SW480 (cell line): ENCODE data around the gene PHF23.

ENCODE experiments used
- DNase-seq: peaks from one replicate; pipeline ENCODE4 v3.0.0-alpha.2; 2016; ENCODE audit warnings: low spot score

PHF23 gene

DNA sequence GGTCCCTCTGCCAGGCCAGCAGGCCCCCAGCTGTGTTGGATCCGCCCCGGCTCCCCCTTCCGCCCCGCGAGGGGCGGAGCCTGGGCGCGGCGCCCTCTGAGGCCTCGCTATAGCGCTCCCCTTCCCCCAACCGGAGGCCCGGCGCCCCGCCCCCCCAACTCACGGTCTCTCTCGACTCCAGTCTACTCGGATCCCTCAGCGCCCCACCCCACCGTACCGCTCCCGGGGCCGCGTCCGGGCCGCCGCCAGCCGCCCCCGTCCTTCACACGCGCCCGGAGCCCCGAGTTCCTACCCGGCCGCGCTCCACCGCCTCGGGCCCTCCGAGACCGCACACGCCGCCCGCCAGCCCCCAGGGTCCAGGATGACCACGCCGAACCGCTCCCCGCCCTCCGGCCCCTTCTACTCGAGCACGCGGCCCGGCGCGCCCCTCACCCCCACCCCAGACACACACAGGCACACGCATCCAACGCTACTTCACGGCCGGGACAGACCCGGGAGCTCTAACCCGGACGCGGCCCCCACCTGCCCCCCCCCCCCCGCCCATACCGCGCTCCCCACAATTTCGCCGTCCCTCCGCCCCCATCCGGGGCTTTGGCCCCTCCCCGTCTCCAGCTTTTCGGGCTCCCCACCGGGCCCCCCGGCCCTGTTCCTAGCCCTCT, 1.4 kb downstream of the PHF23 start:
- peak; percentile 66 for DNase-seq

DNA sequence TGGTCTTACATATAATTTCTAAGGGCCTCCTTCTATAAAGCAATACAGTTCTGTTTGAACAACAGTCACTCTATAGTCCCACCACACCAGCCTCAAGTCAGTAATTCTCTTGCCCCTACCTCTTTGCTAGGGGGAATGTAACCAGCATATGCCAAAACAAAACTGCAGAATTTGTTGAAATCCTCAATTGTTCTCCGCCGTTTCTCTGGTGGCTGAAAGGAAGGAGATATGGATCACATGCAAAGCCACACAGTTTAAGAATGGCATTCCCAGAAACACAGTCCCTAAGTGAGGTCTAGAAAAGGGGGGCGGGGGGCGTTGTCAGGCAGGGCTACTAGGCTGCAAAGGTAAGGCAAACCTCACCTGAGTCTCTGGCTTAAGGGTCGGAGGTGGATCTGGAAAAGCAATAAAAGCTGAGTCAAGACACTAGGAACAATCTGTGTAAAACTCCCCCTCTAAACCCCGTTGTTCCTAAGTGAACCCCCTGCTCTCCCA, 1.9 kb downstream of the PHF23 start:
- DNase-seq = no peak

DNA sequence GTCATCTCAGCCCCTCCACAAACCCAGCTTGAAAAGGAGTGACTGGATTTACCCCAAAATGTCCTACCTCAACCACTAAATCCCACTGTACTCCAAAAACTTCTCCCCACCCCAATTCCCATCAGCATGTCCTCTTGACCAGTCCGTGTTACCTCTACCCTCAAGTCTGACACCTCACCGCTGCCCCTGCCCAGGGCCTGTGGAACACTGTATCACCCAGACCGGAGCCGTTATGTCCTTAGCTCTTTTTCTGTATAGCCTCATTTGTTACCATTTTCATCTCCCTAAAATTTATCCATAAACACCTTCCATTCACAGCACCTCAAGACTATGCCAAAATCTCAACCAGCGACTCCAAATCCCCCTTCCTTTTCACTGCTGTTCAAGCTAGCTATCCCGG, 2.4 kb downstream of the PHF23 start:
- DNase-seq = no peak

DNA sequence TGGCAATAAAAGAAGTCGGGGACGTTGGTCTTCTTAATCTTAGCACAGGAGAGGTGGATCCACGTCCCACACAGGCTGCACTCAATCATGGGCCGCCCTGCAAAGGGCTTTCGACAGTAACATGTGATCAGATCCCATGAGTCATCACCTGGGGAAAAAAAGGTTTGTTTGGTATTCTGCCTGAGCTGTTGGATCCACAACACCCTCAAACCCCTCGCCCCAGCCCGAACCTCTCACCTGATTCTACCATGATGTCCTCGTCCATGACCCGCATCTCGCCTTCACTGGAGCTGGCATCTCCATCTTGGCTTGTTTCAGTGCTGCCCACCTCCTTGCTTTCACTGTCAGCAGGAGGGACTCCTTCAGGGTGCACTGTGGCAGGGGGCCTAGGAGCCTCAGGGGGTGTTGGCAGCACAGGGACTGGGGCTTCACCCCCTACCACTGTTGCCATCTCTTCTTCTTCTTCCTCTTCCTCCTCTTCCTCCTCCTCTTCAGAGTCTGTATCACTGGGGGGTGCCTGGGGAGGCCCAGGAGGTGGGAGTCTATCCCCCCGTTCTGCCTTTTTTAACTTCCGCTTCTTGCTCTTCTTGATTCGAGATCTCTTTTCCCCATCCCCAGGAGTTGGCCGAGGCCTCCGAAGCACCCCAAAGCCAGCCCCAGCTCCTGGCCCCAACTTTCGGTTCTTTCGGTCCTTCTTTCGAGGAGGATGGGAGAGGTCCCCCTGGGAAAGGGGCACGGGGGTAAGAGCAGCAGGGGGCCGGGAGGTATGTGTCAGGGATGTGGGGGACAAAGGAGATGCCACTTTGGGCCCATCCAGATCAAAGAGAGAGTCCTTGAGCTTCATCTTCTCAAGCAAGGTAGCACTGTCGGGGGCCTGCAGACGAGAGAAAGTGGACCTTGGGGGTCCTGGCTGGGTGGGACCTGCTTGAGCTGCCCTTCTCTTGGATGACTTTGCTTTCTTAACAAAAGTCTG, 3.3 kb downstream of the PHF23 start:
- DNase-seq = no peak

DNA sequence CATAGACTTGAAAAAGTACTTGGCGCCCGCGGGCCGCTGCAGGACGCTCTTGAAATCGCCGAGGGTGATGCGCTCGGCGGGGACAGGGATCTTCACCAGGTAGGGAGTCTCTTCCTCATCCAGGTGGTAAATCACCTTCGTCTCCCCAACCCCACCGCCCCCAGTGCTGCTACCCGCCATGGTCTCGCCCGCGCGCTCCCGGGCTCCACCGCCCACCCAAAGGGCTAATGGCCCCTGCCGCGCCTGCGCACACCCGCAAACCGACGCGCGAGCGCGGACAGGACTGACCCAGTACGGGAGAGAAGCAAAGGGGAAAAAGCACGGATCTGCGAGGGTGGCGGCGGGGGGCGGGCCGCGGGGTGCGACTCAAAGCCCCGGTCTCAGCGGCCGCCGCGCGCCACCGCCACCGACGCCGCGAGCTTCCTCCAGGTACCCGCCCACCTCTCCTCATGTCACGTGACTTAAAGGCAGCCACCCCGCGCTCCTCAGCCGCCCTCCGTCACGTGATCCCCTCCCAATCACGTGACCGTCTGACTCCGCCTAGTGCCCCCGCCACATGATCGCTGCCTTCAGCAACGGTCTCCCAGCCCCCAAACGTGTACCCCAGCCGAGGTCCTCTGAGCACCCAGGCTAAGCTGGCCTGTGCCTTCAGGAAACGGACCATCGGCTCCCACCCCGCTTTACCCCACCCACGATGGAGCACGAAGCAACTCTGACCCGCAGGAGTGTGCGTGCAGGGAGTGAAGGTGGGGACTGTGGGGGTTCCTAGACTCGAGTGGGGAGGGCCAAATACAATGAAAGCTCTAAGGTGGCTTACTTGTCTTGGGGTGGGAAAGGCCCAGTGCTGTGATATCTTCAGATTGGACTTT, 4.9 kb downstream of the PHF23 start, which contains the start of gene DVL2:
TSS of gene DVL2 (minus strand) at position 435 of the 869 bp plus-strand sequence. CDS start at position 180, 255 bp downstream.
- peak; percentile 94 for DNase-seq

DNA sequence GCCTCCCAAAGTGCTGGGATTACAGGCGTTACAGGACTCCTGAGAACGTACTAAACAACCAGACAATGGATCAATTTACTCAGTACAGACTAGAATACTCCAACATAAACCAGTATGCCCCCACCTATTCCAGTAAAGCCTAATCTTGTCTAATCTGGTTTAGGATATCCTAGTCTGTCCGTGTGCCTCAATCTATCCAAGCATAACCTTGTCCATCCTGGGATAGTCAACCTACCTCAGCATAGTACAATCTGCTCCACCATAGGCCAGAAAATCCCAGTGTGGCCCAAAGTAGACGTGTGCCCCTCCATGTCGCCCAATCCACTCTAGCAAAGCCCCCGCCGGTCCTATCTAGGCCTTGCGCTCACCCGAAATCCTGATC, 5.6 kb downstream of the PHF23 start:
- no peak for DNase-seq

DNA sequence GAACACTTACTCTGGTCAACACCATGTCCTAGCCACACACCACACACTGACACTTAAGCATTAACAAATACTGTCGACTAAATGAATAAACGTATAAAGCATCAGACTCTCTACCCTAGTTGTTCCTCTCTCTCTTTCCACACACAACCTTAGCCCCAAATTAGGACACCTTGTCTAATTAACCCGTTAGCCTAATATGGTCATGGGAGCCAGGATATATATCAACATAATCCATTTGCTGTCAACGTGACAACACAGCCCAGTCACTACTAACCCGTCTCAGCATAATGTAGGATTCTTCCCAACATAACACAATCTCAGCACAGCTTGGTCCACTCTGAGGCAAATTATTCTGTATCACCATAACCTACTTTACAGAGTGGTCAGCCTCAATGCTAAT, 7.1 kb downstream of the PHF23 start:
- no peak for DNase-seq

DNA sequence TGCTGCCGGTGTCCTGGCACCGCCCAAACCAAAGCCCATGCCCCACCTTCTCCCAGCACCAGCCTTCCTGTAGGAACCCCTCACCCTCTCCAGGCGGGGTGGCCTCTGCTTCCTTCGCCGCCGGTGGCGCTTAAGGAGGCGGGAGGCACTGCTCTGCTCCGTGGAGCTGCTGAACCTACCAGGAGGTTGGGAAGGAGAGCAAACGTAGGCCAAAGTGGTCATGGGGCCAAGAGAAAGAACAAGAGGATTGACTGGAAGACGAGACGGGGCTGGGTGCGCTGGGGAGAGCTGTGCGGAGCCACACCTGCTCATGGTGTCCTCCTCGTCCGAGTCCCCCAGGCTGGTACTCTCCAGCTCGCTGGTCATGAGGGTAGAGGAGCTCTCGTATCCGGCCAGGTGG, 9.8 kb downstream of the PHF23 start:
- no peak for DNase-seq

DNA sequence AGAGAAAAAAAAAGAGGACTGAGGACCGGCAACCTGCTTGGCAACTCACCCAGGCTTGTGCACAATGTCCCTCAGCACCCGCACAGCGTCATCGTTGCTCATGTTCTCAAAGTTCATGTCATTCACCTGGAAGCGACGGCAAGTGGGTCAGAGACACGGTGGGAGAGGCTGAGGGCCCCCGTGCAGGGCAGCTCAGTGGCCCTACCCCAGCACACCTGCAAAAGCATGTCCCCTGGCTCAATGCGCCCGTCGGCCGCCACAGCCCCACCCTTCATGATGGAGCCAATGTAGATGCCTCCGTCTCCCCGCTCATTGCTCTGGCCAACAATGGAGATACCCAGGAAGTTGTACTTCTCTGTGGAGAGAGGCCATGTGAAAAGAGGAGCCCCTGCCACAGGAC, 10.3 kb downstream of the PHF23 start:
- DNase-seq = no peak

DNA sequence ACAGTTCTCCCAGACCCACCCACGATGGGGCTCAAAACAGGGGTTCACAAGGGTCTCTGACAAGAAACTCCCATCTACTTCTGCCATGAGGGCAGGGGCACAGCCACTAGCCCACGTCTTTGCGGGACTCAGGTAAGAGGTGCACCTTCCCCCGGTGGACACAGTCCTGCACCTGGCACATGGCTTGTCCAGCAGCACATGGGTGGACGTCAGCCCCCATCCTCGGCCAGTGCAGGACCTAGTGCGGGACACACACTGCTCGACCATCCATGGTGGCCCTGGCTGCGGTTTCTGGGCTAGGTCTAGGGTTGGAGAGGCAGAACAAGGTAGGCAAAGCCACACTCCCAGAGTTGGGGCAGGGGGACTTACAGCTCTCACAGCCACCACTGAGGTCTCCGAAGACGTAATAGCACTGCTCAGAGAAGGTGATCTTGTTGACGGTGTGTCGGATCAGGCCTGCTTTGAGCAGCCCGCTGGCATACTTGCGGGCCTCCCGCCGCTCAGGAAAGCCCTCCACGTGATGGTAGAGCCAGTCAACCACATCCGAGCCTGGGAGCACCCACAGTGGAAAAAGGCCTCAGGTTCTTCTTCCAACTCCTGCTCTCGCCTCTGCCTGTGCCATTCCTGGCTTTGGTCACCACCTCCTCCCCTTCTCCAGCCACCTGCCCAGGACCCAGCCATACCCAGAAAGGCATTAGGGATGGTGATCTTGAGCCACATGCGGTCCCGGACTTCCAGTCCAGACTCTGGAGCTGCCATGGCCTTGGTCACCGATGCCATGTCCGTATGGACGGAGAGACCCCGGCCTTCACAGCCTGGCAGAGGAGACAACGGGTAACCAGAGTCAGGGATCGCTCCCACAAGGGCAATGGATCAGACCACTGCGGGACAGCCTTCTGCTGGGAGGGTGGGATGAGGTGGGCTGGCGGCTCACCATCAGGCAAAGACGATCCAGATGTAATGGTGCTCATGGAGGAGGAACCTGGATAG, 12.2 kb downstream of the PHF23 start:
- no peak for DNase-seq

DNA sequence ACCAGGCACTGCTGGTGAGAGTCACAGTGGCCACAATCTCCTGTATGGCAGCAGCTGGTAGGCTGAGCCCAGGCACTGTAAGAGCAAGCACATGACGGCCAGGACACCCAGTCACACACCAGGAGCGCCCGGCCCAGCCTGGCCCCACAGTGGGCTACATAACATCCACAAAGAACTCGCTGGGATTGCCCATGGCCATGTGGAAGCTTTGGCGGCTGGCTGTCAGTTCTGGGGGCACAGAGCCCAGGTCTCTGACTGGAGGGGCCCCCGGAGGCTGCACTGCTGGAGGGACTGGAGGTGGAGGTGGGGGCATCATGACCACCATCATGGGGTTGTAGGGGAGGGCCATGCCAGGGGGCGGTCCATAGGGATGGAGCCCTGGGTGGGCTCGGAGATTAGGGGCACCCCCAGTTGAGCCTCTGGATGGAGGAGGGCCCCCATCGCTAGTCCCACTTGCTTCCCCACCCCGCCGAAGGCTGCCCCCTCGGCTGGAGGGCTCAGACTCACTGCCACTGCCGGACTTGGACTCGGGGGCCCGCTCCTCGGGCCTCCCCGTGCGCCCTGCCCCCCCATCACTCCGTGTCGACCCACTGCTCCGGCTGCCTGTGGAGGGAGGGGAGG, 13.4 kb downstream of the PHF23 start:
- no peak for DNase-seq

DNA sequence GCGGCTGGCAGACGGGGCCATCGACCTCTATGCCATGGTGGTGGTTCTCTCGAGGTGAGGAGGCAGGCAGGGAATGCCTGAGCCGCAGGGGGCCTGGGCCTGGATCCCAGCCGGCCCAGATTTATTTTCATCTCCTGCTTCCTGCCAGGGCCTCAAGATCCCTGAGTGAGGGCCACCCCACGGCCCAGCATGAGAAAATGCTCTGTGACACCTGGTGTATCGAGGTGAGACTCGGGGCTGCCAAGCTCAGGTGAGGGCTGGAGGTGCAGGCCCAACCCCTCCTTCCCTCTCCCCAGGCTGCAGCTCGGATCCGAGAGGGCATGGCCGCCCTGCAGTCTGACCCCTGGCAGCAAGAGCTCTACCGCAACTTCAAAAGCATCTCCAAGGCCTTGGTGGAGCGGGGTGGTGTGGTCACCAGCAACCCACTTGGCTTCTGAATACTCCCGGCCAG, 14.6 kb downstream of the PHF23 start:
- no peak for DNase-seq

DNA sequence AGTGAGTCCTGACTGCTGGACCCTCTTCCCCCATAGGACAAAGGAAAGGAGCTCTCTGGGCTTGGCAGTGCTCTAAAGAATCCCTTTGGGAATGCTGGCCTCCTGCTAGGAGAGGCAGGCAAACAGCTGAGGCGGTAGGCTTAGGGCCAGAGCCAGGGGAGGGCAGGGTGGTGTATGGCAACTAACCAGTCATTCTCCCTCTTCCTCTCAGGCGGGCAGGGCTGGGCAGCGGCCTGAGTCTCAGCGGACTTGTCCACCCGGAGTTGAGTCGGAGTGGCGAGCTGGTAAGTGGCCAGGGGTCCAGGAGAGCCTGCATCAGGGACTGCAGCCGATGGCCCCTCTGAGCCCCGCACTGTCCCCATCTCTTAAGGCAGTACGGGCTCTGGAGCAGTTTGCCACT, 15.1 kb downstream of the PHF23 start:
- no peak for DNase-seq

DNA sequence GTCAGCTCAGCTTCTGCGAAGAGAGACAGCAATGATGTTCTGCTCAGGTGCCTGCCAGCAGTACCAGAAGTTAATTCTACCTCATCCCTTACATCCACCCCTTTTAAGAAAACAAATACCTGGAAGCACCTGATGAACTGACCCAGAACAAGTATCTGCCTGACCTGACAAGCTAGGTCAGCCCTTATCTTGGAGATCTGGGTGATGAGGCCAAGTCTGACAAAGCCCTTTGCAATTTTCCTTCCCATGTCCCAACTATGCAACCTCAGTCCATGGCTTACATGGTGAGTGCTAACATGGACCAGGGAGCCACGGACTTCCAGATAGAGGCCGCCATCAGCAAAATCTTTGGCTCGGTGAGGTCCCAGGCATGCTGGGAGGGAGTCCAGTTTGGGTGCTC, 15.9 kb downstream of the PHF23 start:
- DNase-seq = no peak

DNA sequence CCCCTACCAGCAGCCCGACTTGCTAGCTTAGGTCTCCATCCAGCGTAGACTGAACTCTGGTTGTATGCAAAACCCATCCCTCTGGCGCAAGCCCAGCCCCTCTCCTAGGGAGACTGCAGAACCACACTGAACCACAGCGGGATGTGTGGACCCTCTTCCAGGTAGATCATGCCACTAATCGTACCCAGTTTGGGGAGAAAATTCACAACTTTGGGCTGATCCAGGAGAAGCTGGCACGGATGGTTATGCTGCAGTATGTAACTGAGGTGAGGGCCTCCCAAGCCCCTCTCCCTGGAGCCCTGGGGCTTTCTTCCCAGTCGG, 16.3 kb downstream of the PHF23 start:
- no peak for DNase-seq

DNA sequence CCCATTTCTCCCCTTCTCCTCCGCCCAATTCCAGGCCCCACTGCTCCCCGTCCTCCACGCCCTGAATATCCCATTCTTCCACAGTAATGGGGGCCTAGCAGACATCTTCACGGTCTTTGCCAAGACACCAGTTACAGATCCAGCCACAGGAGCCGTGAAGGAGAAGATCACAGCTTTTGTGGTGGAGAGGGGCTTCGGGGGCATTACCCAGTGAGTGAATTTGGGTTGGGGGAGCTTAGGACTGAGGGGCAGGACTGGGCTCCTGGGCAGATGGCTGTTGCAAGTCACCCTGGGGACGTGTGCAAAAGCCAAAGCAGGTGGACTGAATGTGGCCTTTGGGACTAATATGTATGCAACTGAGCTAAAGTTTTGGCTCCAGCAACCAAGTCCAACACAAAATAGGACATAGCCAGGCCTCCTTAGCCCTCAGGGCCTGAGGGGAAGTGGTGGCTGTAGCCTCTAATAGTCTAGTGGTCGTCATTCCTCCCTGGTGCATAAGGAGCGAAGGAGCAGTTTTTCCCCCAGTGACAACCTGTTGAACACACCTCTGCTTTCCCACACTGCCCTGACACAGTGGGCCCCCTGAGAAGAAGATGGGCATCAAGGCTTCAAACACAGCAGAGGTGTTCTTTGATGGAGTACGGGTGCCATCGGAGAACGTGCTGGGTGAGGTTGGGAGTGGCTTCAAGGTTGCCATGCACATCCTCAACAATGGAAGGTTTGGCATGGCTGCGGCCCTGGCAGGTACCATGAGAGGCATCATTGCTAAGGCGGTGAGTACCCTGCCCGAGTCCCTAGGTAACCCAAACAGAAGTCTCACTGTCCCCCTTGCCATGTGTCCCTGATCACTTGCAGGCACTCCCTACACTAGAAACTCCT, 16.9 kb downstream of the PHF23 start:
- no peak for DNase-seq

DNA sequence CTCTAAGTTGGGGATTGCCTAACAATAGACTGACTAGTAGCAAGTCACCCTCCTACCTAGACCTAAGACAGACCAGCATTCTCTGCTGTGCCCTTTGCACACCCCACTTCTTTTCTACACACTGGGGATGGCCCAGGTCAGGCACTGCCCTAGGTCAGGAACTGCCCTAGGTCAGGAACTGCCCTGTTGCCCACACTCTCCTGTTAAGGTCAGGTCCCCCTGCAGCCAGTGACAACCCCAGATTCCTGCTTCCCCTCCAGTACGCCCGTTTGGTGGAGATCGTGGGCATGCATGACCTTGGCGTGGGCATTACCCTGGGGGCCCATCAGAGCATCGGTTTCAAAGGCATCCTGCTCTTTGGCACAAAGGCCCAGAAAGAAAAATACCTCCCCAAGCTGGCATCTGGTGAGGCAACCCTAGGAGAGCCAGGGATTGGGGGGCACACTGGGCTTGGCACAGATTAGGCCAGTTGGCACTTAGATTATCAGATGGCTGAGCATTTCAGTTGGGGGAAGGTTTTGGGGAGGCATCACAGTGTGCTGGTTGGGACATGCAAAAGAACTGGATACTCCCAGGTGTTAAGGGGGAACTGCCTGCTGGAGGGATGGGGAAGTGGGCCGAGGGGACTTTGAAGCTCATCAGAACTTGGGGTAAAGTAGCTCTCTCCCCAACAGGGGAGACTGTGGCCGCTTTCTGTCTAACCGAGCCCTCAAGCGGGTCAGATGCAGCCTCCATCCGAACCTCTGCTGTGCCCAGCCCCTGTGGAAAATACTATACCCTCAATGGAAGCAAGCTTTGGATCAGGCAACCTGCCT, 17.8 kb downstream of the PHF23 start:
- no peak for DNase-seq

DNA sequence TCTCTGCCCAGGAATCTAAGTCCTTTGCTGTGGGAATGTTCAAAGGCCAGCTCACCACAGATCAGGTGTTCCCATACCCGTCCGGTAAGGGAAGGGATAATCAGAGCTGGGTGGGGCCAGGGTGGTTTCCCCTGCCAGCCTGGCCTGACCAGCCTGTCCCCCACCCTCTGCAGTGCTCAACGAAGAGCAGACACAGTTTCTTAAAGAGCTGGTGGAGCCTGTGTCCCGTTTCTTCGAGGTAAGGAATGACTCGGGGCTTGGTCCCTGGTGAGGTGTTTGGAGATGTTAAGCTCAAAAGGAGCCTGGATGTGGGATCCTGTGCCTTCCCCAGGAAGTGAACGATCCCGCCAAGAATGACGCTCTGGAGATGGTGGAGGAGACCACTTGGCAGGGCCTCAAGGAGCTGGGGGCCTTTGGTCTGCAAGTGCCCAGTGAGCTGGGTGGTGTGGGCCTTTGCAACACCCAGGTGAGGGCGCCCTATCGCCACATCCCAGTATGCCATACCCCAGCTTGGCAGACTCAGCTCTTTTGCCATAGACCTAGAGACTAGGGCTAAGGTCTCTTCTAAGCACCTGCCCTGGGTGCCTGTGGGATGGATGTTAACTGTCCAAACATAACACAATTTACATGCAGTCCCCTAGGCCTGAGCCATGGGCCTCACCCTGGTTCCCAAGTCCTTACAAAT, 18.5 kb downstream of the PHF23 start:
- DNase-seq = peak; percentile 59
